Neuronal stem cell (in vitro differentiated cells): ENCODE measurements around the gene BANF1.

Experiments
- DNase-seq: peaks from one replicate; pipeline ENCODE4 v3.0.0-alpha.2; 2013; ENCODE audit warnings: low spot score
- H2AFZ ChIP-seq: one replicate; pipeline ENCODE4 v1.6.1; 2013; ENCODE audit warnings: mild to moderate bottlenecking, low read length, inconsistent platforms
- H2AK5ac ChIP-seq: 2 replicates; pipeline ENCODE4 v1.6.1; 2013; ENCODE audit warnings: low read depth, mild to moderate bottlenecking, inconsistent platforms, low read length, moderate library complexity, mixed read lengths
- H2BK120ac ChIP-seq: 2 replicates; pipeline ENCODE4 v1.6.1; 2013; ENCODE audit warnings: low read depth, mild to moderate bottlenecking, inconsistent platforms, low read length, moderate library complexity, mixed read lengths
- H2BK12ac ChIP-seq: one replicate; pipeline ENCODE4 v1.6.1; 2013; ENCODE audit warnings: low read length, inconsistent platforms
- H2BK15ac ChIP-seq: 2 replicates; pipeline ENCODE4 v1.6.1; 2013; ENCODE audit warnings: mild to moderate bottlenecking, low read length, inconsistent platforms, mixed read lengths
- H2BK5ac ChIP-seq: one replicate; pipeline ENCODE4 v1.6.1; 2013; ENCODE audit warnings: inconsistent platforms, mild to moderate bottlenecking, low read length, moderate library complexity
- H3K14ac ChIP-seq: one replicate; pipeline ENCODE4 v1.6.1; 2013; ENCODE audit warnings: low read length, inconsistent platforms
- H3K18ac ChIP-seq: 2 replicates; pipeline ENCODE4 v1.6.1; 2013; ENCODE audit warnings: low read length, inconsistent platforms
- H3K23ac ChIP-seq: 2 replicates; pipeline ENCODE4 v1.6.1; 2013; ENCODE audit warnings: low read depth, mild to moderate bottlenecking, mixed read lengths, low read length, inconsistent platforms; ENCODE audit not compliant: poor library complexity
- H3K27ac ChIP-seq: replicated peaks from 3 replicates; pipeline ENCODE4 v1.5.1; 2013; ENCODE audit warnings: low read length, inconsistent platforms
- H3K27me3 ChIP-seq, 3 experiments: 2 replicates each; pipeline ENCODE4 v1.6.1; 2013; ENCODE audit warnings: low read length in 3 of 3, mild to moderate bottlenecking in 2 of 3, inconsistent platforms in 1 of 3, low read depth in 1 of 3, mixed read lengths in 1 of 3, moderate library complexity in 1 of 3; ENCODE audit not compliant: control insufficient read depth in 3 of 3, insufficient read depth in 3 of 3
- H3K36me3 ChIP-seq, 2 donors: replicated peaks in 1 of 2; 2 replicates each; pipeline ENCODE4 v1.6.1; 2013; ENCODE audit warnings: low read length in 2 of 2; ENCODE audit not compliant: control insufficient read depth in 2 of 2, insufficient read depth in 2 of 2
- H3K4ac ChIP-seq: 2 replicates; pipeline ENCODE4 v1.6.1; 2013; ENCODE audit warnings: inconsistent platforms, mild to moderate bottlenecking, low read length, moderate library complexity
- H3K4me1 ChIP-seq, 2 donors: 1 replicate in 1 of 2; 2 replicates in 1 of 2; pipeline ENCODE4 v1.6.1; 2013; ENCODE audit warnings: low read length in 2 of 2, low read depth in 1 of 2; ENCODE audit not compliant: control insufficient read depth in 2 of 2, insufficient read depth in 1 of 2
- H3K4me2 ChIP-seq: one replicate; pipeline ENCODE4 v1.6.1; 2013; ENCODE audit warnings: mild to moderate bottlenecking, low read length, inconsistent platforms; ENCODE audit not compliant: insufficient read depth, poor library complexity, severe bottlenecking
- H3K4me3 ChIP-seq, 2 donors: 2 replicates each; pipeline ENCODE4 v1.5.1; 2013; ENCODE audit warnings: low read length in 2 of 2, mild to moderate bottlenecking in 2 of 2, inconsistent platforms in 1 of 2, moderate library complexity in 1 of 2
- H3K79me1 ChIP-seq: one replicate; pipeline ENCODE4 v1.6.1; 2013; ENCODE audit warnings: low read depth, mild to moderate bottlenecking, inconsistent platforms, low read length, moderate library complexity
- H3K9ac ChIP-seq: one replicate; pipeline ENCODE4 v1.6.1; 2013; ENCODE audit warnings: mild to moderate bottlenecking, low read depth, low read length, inconsistent platforms; ENCODE audit not compliant: poor library complexity
- H3K9me3 ChIP-seq, 2 donors: replicated peaks in 1 of 2; 2 replicates each; pipeline versions ENCODE3 to v1.6.1; 2013; ENCODE audit warnings: low read length in 2 of 2, mild to moderate bottlenecking in 2 of 2, inconsistent platforms in 1 of 2, low read depth in 1 of 2, mixed read lengths in 1 of 2, moderate library complexity in 1 of 2; ENCODE audit not compliant: control insufficient read depth in 2 of 2, insufficient read depth in 1 of 2
- H4K8ac ChIP-seq: one replicate; pipeline ENCODE4 v1.6.1; 2013; ENCODE audit warnings: low read depth, mild to moderate bottlenecking, inconsistent platforms, low read length, moderate library complexity
- H4K91ac ChIP-seq: one replicate; pipeline ENCODE4 v1.6.1; 2013; ENCODE audit warnings: low read length, low read depth, mild to moderate bottlenecking, inconsistent platforms; ENCODE audit not compliant: poor library complexity
- WGBS, 2 donors: extraction: QIAGEN DNeasy Blood & Tissue Kit; methylation state at CpG; one replicate each; pipeline ENCODE4 v1.1.7; 2013; ENCODE audit warnings: missing lambda C conversion rate in 2 of 2, mixed read lengths in 1 of 2; ENCODE audit not compliant: insufficient read length in 2 of 2, insufficient replicate concordance in 1 of 2; ENCODE audit errors: extremely low coverage in 2 of 2; 5-methylcytosine and 5-hydroxymethylcytosine counted together

BANF1 gene

GRCh38 chr11:66036334-66036710 lies 34.0 kb downstream of the BANF1 start:
- WGBS, 2 donors = no CpG with 5 or more reads among the region's 5 CpGs
- no peak overlapping the region for H4K8ac ChIP-seq
- H3K14ac ChIP-seq = no peak overlapping the region
- peaks cover 0 to 2% of the 10 kb centered on the region in 2 donors for H3K4me1 ChIP-seq
- H2BK12ac ChIP-seq = no peak overlapping the region
- H3K9me3 ChIP-seq = peaks cover 4% of the 10 kb centered on the region in 2 donors
- no peak overlapping the region for H3K4me3 ChIP-seq
- no peak for DNase-seq
- H3K27ac ChIP-seq = no peak overlapping the region
- H2BK120ac ChIP-seq = no peak overlapping the region
- no peak overlapping the region for H2BK15ac ChIP-seq
- no peak overlapping the region for H3K4ac ChIP-seq
- no peak overlapping the region for H2BK5ac ChIP-seq
- no peak overlapping the region for H3K4me2 ChIP-seq
- H3K18ac ChIP-seq = no peak overlapping the region
- no peak overlapping the region for H3K23ac ChIP-seq
- H3K36me3 ChIP-seq = peaks cover 0 to 6% of the 10 kb centered on the region in 2 donors
- no peak overlapping the region for H4K91ac ChIP-seq
- no peak overlapping the region for H2AK5ac ChIP-seq
- peaks cover 0 to 3% (median 2%) of the 10 kb centered on the region in 3 experiments for H3K27me3 ChIP-seq
- H3K79me1 ChIP-seq = no peaks in the 10 kb centered on the region
- H3K9ac ChIP-seq = no peak overlapping the region
- no peak overlapping the region for H2AFZ ChIP-seq

DNA sequence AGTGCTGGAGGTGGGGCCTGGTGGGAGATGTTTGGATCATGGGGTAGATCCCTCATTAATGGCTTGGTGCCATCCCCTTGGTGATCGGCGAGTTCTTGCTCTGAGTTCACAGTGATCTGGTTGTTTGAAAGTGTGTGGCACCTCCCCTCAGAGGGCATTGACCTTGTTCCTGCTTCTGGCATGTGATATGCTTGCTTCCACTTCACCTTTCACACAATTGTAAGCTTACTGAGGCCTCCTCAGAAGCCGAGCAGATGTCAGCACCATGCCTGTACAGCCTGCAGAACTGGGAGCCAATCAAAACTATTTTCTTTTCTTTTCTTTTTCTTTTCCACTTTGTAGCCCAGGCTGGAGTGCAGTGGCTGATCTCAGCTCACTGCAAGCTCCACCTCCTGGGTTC lies 35.0 kb downstream of the BANF1 start:
- H3K18ac ChIP-seq = no peak overlapping the region
- H3K9me3 ChIP-seq = peaks cover 4% of the 10 kb centered on the region in 2 donors
- H2BK12ac ChIP-seq = no peak overlapping the region
- WGBS, 2 donors = no CpG with 5 or more reads among the region's 3 CpGs
- no peak overlapping the region for H2BK5ac ChIP-seq
- H2BK120ac ChIP-seq = no peak overlapping the region
- H3K23ac ChIP-seq = no peak overlapping the region
- no peak for DNase-seq
- H2BK15ac ChIP-seq = no peak overlapping the region
- no peak overlapping the region for H2AK5ac ChIP-seq
- peaks cover 0 to 14% of the 10 kb centered on the region in 2 donors for H3K36me3 ChIP-seq
- H3K4ac ChIP-seq = no peak overlapping the region
- peaks cover 0 to 2% of the 10 kb centered on the region in 2 donors for H3K4me1 ChIP-seq
- H4K91ac ChIP-seq = no peak overlapping the region
- no peak overlapping the region for H3K4me3 ChIP-seq
- peaks cover 0 to 2% (median 0%) of the 10 kb centered on the region in 3 experiments for H3K27me3 ChIP-seq
- no peak overlapping the region for H3K27ac ChIP-seq
- no peak overlapping the region for H3K4me2 ChIP-seq
- H3K79me1 ChIP-seq = no peaks in the 10 kb centered on the region
- no peak overlapping the region for H2AFZ ChIP-seq
- H3K14ac ChIP-seq = no peak overlapping the region
- no peak overlapping the region for H4K8ac ChIP-seq
- H3K9ac ChIP-seq = no peak overlapping the region

GRCh38 chr11:66039765-66040164 lies 37.5 kb downstream of the BANF1 start:
- Histone ChIP-seq H3K14ac (no peak overlapping the region), H3K36me3 (peaks cover 0 to 25% of the 10 kb centered on the region in 2 donors), H3K4me1 (peaks cover 0 to 3% of the 10 kb centered on the region in 2 donors), H3K9ac (no peak overlapping the region), H2BK120ac (no peak overlapping the region), H3K4me2 (no peak overlapping the region), H2AK5ac (no peak overlapping the region), H3K79me1 (peaks cover under 1% of the 10 kb centered on the region), H3K9me3 (peaks cover 4% of the 10 kb centered on the region in 2 donors), H2BK15ac (no peak overlapping the region), H4K8ac (no peak overlapping the region), H2AFZ (no peak overlapping the region), H3K4me3 (no peak overlapping the region), H2BK5ac (no peak overlapping the region), H3K27ac (no peak overlapping the region), H3K18ac (no peak overlapping the region), H2BK12ac (no peak overlapping the region), H3K23ac (no peak overlapping the region), H3K27me3 (no peaks in the 10 kb centered on the region), H3K4ac (no peak overlapping the region), H4K91ac (no peak overlapping the region)
- no CpG with 5 or more reads among the region's 3 CpGs for WGBS, 2 donors
- DNase-seq = no peak

- Histone ChIP-seq H4K8ac (no peak overlapping the region), H3K27me3 (no peaks in the 10 kb centered on the region), H2AK5ac (no peak overlapping the region), H4K91ac (no peak overlapping the region), H3K4ac (no peak overlapping the region), H2AFZ (no peak overlapping the region), H3K9ac (no peak overlapping the region), H2BK5ac (no peak overlapping the region), H2BK12ac (no peak overlapping the region), H3K36me3 (peaks cover 0 to 27% of the 10 kb centered on the region in 2 donors), H3K23ac (no peak overlapping the region), H3K18ac (no peak overlapping the region), H3K4me3 (no peak overlapping the region), H3K9me3 (peaks cover under 1 to 2% of the 10 kb centered on the region in 2 donors), H3K79me1 (peaks cover 9% of the 10 kb centered on the region), H3K27ac (no peak overlapping the region), H3K4me1 (peaks cover 4 to 5% of the 10 kb centered on the region in 2 donors), H2BK15ac (no peak overlapping the region), H3K14ac (no peak overlapping the region), H3K4me2 (no peak overlapping the region), H2BK120ac (no peak overlapping the region)
- DNase-seq = no peak
- WGBS, 2 donors = no CpG with 5 or more reads among the region's 81 CpGs
These were observed 40.1 kb downstream of the BANF1 start for GRCh38 chr11:66042227-66042995.
